ENCODE data around the gene MGRN1.

Gene MGRN1

GRCh38 chr16:4689864-4690704, 65.5 kb downstream of the MGRN1 start:
- DNase-seq: no peak

- DNase-seq: no peak
These were observed 66.5 kb downstream of the MGRN1 start for GRCh38 chr16:4690946-4691665.

- DNase-seq: no peak
These were observed 67.2 kb downstream of the MGRN1 start for GRCh38 chr16:4691666-4692412.

- DNase-seq: no peak
These were observed 68.1 kb downstream of the MGRN1 start for GRCh38 chr16:4692460-4693295.

- DNase-seq: peak; percentile 95
These were observed 68.8 kb downstream of the MGRN1 start, which contains the start of gene NUDT16L1 for GRCh38 chr16:4693296-4693955. Gene NUDT16L1 (plus strand): TSS chr16:4693562. CDS start chr16:4693727, 165 bp downstream.

- DNase-seq: peak; percentile 56
These were observed 69.5 kb downstream of the MGRN1 start for GRCh38 chr16:4693956-4694641.

GRCh38 chr16:4694642-4695451, 70.2 kb downstream of the MGRN1 start:
- DNase-seq: no peak

GRCh38 chr16:4695473-4696171, 71.0 kb downstream of the MGRN1 start:
- DNase-seq: no peak

GRCh38 chr16:4696172-4696904, 71.7 kb downstream of the MGRN1 start:
- DNase-seq: no peak

- DNase-seq: no peak
These were observed 72.5 kb downstream of the MGRN1 start for GRCh38 chr16:4696905-4697847.

- no peak for DNase-seq
These were observed 73.2 kb downstream of the MGRN1 start for GRCh38 chr16:4697848-4698291.

GRCh38 chr16:4698321-4699045, 73.9 kb downstream of the MGRN1 start:
- no peak for DNase-seq

GRCh38 chr16:4699046-4699556, 74.5 kb downstream of the MGRN1 start:
- no peak for DNase-seq

- DNase-seq: peak; percentile 62
These were observed 75.9 kb downstream of the MGRN1 start for GRCh38 chr16:4700380-4700996.

GRCh38 chr16:4700997-4701743, 76.5 kb downstream of the MGRN1 start:
- no peak for DNase-seq

Measured in CD4-positive, alpha-beta T cell treated with Interleukin-4 for 4 hours (primary cell).